Muscle of back (tissue), 11 donors: Measurements from ENCODE around the gene MCU. TPM values are rescaled to one million over a fixed set of nuclear protein-coding genes. Genes with fewer than 3 reads are reported as not detected.
"Not testable (repeated sequence)": the region's sequence is repeated elsewhere in the genome, so short reads cannot be mapped to it uniquely, and the experiment has no call there.

ENCODE experiments used
- DNase-seq, 3 donors: peaks; one replicate each; pipeline versions ENCODE4 v3.0.0 to v3.0.0-alpha.2; 2013
- polyA plus RNA-seq, 10 donors: library from polyadenylated mRNA; unstranded; fragments of 120-200 nt; gene quantifications; one replicate each; pipeline ENCODE4 v1.2.1, GENCODE V29; 2013; ENCODE audit not compliant: insufficient read length in 10 of 10

Gene MCU
- polyA plus RNA-seq, 10 donors, result 86.6 to 152 (median 104) TPM

DNA sequence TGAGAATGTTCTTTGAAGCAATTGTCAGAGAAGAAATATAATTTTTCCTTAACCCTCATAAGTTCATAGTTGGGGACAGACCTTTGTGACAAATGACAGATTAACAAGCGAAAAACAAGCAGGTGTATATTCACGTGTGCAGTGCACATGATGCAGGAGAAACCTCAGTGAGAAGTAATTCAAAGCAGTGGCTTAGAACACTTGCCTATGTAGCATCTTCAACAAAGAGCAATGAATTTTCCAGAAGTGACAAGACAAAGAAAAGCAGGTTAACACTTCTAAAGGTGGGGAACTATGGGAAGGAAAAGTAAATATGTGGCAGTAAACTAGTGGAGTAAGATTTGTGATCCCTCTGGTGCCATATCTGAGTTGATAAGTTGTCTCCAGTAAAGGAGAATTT lies 65.8 kb downstream of the MCU start:
- DNase-seq, result no peak

DNA sequence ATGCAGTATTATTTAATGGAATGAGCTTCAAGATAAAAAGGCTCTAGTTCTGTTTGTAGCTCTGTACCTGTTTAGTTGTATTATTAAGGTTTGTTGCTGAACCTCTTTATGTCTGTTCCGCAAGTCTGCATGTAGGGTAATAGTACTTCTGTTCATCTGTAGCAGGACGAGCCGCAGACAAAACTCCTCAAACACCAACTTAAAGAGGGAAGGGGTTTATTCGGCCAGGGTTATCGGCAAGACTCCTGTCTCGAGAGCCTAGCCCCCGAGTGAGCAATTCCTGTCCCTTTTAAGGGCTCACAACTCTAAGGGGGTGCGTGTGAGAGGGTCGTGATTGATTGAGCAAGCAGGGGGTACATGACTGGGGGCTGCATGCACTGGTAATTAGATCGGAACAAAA lies 67.0 kb downstream of the MCU start:
- DNase-seq, result not testable (repeated sequence)

GRCh38 chr10:72759584-72759983 lies 67.6 kb downstream of the MCU start:
- DNase-seq, result no peak

- no peak for DNase-seq
Measured at GRCh38 chr10:72761498-72761897, 69.6 kb downstream of the MCU start.

DNA sequence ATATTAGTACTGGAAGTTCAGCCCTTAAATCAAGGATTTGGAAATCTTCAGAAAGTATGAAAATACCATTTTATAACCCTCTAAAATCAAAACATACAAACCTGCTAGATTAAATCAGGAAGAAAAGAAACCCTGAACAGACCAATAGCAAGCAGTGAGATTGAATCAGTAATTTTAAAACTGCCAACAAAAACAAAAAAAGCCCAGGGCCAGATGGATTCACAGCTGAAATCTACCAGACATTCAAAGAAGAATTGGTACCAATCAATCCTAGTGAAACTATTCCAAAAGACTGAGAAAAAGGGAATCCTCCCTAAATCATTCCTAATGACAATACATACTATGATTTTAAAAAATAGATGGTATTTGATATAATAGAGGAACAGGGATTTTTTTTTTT lies 70.1 kb downstream of the MCU start:
- no peak for DNase-seq

DNA sequence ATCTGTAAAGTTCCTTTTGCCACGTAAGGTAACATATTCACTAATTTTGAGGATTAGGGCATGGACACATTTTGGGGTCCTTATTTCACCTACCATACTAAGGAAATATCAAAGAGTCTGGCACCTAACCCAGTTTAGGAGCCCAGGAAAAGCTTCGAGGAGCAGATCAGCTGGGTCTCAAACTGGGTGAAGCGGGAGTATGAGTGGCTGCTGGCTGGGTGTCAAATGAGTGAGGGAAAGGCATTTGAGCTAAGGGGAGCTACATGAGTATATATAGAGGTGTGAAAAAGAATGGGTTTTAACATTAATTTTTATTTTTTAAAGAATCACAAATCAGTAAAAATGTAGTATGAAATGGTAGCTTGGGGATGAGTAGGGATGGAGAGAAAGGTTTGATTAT lies 71.3 kb downstream of the MCU start:
- DNase-seq, result no peak

- peak in 1 of 3 donors; percentile 86 for DNase-seq
Measured at GRCh38 chr10:72764151-72764550, 72.2 kb downstream of the MCU start.

- DNase-seq, result no peak
Measured at GRCh38 chr10:72765051-72765745, 73.3 kb downstream of the MCU start.

GRCh38 chr10:72771195-72771594 lies 79.3 kb downstream of the MCU start:
- DNase-seq, result not testable (repeated sequence)

- no peak for DNase-seq
Measured at GRCh38 chr10:72772031-72772430, 80.1 kb downstream of the MCU start.

DNA sequence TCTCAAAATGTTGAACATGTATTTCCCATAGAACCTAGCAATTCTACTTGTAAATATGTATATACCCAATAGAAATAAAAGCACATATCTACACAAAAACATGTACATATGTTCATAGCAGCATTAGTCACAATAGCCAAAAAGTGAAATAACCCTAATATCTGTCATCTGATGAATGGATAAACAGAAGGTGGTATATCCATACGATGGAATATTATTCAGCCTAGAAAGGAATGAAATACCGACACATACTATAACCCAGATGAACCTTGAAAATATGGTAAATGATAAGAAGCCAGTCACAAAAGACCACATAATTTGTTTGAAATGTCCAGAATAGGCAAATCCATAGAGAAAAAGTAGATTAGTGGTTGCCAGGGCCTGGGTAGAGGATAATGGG lies 87.9 kb downstream of the MCU start:
- DNase-seq, result no peak

GRCh38 chr10:72782649-72783330 lies 90.8 kb downstream of the MCU start:
- DNase-seq, result peak in 1 of 3 donors; percentile 31

DNA sequence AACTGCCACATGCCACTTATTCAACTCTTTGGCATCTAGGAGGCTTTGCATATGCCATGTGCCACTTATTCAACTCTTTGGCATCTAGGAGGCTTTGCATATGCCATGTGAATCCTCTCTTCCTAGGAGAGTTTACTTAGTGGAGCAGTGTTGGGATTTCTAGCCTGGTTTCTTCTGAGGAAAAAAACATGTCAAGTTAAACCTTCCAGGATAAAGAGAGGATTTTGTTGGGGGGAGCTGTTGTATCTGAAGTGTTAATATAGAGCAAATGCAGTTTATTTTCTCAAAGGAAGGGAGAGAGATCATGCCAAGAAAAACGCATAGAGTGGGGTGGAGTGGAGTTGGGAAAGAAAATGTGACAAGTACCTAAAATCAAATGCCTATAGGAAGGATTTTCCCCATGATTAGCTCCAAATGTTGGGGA lies 91.5 kb downstream of the MCU start:
- DNase-seq, result peak in 1 of 3 donors; percentile 45

GRCh38 chr10:72784551-72785351 lies 92.8 kb downstream of the MCU start:
- DNase-seq, result peak; percentile 85 to 92 (median 88)

- peak in 1 of 3 donors; percentile 63 for DNase-seq
Measured at GRCh38 chr10:72785409-72785808, 93.5 kb downstream of the MCU start.

- DNase-seq, result no peak
Measured at GRCh38 chr10:72790216-72790990, 98.5 kb downstream of the MCU start.

- no peak for DNase-seq
Measured at GRCh38 chr10:72792288-72792687, 100.3 kb downstream of the MCU start.

DNA sequence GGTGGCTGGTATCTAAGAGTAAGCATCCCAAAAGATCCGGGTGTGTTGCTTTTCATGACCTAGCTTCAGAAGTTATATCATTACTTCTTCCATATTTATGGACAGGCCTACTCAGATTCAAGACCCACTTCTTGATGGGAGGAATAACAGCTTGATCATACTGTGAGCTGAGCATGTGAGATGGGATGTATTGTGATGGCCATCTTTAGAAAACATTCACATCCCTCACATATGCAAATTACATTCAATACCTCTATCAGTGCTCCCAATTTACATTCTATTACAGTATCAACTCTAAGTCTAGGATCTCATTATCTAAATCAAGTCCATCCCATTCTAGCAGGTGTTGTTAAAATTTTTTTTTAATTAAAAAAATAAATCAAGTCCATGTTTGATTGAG lies 101.8 kb downstream of the MCU start:
- no peak for DNase-seq

DNA sequence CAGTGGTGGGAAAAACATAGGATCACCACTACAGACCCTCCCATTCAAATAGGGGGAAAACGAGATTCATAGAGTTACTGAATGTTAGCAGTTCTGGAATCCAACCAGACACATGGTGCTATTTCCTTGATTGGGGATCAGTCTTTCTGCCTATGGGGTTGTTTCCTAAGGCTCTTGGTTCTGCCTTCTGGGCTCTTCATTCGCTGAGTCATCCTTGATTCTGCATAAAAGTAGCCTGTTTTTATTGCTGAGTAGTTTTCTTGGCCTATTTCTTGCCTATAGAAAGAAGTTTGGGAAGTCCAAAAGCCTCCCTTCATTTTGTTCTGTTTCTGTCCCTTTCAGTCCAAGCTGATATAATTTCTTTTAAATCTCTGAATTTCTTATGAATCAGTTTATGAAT lies 102.3 kb downstream of the MCU start:
- DNase-seq, result no peak

GRCh38 chr10:72796042-72796441 lies 104.1 kb downstream of the MCU start:
- no peak for DNase-seq

DNA sequence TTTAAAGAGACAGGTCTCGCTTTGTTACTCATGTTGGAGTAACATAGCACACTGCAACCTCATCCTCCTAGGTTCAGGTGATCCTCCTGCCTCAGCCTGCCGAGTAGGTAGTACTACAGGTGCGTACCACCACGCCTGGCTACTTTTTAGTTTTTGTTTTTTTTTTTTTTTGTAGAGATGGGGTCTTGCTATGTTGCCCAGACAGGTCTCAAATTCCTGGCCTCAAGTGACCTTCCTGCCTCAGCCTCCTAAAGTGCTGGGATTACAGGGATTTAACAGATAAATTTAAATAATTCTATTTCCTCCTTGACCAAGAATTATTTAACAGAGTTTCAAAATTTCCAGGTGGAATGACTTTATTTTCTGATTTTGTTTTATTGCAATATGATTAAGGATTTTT lies 104.6 kb downstream of the MCU start:
- DNase-seq, result no peak
